UCSD-AML1 (cell line): ENCODE results near the gene KANK4.
A peak's percentile ranks its signal among the peaks of the same experiment; 100 is the strongest.

Experiments used
- DNase-seq: peaks from one replicate; lab custom pipeline; 2025; ENCODE audit not compliant: unreplicated experiment; lab: John Stamatoyannopoulos, UW

Gene KANK4

GRCh38 chr1:62307895-62308492 lies 11.2 kb downstream of the KANK4 start:
- DNase-seq = no peak

DNA sequence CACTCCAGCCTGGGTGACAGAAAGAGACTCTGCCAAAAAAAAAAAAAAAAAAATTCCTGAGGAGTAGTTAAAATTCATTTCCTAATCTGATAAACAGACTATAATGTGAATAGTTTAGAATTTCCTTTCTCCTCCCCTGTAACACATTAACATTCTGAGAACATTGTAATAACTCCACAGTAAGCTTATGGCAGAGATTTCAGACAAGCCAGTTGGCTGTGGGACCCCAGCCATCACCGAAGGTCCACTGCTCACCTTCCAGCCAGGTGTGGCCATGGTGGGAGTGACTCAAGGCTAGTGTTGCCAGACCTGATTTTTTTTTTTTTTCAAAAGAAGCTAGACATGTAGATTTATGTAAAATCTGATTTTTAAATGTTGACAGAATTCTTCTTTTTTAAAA lies 11.8 kb downstream of the KANK4 start:
- no peak for DNase-seq

DNA sequence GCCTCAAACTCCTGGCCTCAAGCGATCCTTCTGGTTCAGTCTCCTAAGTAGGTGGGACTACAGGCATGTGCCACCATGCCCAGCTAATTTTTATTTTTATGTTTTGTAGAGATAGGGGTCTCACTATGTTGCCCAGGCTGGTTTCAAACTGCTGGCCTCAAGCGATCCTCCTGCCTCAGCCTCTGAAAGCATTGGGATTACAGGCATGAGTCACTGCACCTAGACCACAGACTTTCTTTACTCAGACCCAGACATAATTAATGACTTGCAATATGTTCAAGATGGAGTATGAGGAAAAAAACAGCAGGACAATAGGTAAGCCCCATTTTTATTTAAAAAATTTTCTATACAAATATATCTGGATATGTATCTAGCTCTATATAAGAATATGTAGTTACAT lies 13.2 kb downstream of the KANK4 start:
- DNase-seq = no peak

GRCh38 chr1:62304975-62305374 lies 14.3 kb downstream of the KANK4 start:
- DNase-seq = no peak

DNA sequence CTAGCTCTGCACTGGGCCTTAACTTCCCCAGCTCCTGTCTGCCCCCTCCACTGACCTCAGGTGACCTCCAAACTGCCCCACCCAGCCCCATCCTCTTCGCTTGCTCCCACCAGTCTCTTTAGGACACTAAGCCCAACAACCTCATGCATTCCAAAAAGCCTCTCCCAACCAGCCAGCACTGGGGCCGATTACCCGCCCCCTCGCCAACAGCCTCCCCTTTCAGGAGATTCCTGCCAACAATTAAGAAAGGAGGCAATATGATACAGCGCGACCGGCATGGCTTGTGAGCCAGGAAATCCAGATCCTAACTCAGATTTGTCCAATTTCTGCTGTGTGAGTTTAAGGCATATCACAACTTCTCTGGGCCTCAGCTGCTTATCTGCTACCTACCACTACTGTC lies 14.7 kb downstream of the KANK4 start:
- no peak for DNase-seq

DNA sequence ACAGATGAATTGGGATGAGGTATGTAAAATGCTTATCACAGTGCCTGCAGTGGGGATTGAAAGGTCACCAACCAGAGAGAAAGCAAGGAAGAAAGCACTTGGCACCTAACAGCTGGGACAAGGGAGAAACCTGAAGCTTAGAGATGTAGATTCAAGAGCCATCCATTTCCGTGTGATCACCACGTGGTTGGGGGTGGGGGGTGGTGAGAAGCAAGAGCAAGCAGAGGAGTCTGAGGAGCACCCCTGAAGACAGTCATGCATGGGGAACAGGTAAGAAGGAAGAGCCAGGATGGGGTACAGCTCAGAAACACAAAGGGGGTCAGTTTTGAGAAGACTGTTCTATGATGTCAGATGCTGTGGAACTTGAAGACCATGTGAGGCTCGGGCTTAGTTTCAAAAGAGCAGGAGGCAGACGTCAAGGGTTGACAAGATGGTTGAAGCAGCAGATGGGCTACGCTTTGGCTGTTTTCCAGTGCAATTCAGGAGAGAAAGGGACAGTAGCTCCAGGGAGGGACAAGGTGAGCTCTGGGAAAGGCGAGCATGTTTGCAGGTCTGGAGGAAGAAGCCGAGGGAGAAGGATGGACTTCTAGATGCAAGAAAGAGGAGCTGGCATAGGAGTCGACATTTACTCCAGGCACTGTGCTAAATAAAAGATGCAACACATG lies 17.4 kb downstream of the KANK4 start:
- DNase-seq = no peak

DNA sequence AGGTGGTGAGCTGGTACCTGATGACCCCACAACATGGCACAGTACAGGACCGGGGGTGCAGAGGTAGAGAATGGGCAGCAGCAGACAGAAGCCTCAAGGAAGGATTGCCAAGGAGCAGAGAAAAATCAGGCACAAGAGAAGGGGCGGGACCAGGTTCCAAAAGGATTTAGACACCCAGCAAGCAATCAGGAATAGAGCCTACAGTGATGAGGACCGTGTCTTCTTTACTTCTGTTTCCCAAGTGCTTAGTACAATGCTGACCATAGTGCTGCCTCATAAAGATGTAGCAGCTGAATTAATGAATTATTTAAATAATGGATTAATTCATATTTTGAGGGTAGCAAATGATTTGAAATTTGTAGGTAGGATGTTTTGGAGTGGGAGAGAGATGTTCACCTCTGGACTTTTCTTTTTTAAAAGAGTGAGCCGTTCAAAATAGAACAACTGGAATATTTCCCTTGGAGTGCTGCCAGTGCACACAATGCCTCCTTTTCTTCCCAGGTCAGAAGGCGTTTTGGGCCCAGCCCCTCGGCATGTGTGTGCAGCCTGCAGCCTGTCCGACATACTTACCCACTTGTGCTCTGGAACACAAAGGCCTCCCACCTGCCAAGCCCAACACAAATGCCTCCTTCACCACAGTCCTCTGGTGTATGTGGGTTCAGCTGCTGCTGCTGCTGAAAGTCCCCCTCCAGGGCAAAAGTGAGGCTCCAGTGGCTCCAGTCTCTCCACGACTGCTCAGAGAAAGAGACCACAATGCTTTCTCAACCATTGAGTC lies 19.6 kb downstream of the KANK4 start:
- DNase-seq = no peak

DNA sequence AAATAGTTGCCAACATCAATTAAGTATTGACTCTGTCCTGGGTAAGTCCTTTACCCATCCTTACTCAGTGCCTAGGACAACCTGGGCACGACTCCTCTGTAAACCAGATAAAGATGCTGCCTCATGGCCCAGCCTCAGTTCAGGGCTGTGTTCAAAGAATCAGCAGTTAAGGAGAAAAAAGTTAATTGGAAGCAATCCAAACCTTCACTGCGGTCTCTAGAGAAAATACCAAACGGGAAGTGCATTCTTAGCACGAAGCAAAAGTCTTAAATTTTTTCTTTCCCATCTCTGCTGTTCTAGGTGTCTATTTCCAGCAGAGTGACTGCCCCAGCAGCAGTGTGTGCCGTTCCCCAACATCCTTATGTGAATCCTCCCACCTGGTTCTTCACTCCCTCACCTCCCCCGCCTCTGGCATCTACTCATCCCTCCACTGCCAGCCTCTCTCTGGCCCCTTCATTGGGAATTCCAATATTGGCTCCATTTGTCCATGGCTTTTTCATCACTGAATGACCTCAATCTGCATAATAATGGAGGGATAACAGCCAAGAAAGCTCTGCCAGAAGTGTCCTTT lies 23.2 kb downstream of the KANK4 start:
- DNase-seq = no peak

DNA sequence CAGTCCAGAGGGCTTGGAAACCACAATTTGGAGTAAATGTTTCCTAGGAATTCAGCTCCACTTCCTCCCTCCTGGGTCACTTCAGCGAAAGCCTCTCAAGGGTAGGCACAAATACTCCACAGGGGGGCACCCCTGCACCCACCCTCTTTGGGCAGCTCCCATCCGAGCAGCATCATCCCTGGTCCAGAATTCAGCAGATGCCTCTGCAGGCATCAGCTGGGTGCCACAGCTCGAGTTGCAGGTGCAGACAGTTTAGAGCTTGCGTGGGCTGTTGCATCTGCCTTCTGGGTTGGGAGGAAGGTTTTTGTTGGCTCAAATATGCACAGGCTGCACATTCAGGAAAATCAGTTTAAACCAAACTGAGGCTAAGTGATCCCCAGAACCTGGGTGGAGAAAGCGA lies 25.0 kb downstream of the KANK4 start:
- peak; percentile 45 for DNase-seq

GRCh38 chr1:62288662-62289061 lies 30.6 kb downstream of the KANK4 start:
- DNase-seq = no peak

DNA sequence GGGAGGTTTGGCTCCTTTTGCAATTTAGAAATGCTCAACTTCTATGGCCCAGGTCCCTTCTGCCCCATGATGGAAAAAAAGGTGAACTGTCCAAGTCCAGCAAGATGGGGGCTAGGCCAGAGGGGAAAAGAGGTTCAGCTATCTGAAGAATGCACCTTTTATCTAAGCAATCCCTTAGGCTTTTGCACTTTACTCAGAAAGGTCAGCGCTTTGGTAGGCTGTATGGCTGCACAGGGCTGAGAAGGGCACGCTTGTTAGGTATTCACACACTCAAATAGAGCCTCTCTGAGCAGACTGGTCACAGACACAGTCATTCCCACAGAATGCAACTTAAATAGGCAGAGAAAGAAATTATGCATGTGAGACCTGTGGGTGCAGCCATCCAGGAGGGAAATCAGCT lies 31.0 kb downstream of the KANK4 start:
- DNase-seq = no peak

GRCh38 chr1:62286786-62287224 lies 32.4 kb downstream of the KANK4 start:
- DNase-seq = peak; percentile 45

DNA sequence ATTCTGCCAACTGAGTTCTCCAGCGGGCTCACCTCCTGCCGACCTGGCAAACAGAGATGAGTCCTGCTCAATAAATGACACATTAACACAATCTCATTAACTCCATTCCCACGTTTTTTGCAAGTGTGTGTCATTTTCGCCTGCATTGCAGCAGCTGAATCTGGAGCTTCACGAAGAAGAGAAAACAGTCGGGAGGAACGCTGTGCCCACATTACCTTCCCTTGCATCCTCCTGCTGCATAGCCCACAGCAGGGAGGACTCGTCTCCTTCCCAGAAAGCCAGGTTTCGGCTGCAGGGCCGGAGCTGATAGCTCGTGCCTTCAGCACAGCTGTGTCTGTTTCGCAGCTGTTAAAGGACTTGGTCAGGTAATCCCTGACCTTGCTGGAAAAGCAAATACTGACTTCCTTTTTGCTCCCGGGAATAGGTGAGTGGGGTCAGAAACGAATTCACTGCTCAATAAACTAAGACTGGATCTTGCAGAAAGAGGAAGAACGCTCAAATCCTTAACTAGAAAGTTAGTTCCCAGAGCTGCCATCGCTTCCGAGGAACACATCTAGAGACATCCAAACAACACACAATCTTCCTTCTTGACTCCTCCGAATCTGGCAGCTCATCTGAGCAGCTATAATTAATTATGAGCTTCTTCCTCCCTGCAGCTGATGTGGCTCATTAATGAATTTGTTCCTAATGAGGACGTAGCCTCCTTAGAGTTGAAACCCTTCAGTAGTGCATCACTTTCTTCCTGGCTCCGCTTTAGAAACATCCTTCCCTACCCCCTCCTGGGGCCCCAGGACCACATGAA lies 33.0 kb downstream of the KANK4 start:
- peak; percentile 17 for DNase-seq

GRCh38 chr1:62285440-62285839 lies 33.8 kb downstream of the KANK4 start:
- no peak for DNase-seq

GRCh38 chr1:62283986-62284385 lies 35.2 kb downstream of the KANK4 start:
- peak; percentile 70 for DNase-seq

- DNase-seq = peak; percentile 19
Measured at GRCh38 chr1:62282909-62283755, 36.1 kb downstream of the KANK4 start.

DNA sequence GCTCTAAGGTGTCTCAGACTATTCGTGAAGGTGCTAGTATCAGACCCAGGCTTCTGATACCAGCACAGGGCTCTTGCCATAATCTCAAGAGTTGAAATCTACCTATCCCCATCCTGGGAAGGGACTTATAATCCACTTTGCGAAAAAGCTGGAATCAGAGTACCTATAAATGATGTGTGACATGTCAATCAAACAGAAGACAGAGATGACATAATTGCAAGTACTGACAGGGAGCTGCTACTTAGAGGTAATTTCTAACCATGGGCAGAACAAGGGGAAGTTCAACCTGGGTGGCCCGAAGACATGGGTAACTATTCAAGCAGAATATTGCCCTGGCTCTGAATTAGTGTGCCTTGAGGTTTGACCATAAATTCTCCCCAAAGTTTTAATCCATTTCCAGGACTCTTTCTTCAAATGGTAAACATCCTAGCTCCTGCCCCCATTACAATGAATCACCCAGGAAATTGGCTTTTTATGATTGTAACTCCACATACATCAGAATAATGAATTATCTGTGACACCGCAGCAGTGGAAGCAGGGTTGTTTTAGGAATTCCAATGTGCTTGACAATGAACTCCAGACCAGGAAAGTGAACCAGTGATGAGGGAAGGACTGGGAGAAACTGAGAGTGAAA lies 37.2 kb downstream of the KANK4 start:
- no peak for DNase-seq

- no peak for DNase-seq
Measured at GRCh38 chr1:62280960-62281465, 38.2 kb downstream of the KANK4 start.

DNA sequence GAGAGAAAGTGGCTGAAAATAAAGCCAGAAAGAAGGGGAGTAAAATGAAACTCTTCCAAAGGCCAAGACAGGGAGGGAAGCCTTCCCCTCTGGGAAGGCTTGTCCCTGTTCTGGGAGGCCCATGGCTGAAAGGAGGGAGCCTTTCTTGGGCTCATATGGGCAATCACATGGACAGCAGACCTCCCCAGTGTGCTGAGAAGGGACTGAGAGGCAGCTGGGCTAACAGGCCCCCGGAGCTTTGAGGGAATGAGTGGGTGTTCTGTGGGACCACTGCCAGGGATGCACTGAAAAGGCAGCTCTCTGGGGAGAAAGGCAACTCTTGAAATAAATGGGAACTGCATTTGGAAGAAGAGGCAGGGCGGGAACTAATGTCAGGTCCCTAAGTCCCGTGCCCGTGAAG lies 39.1 kb downstream of the KANK4 start:
- DNase-seq = no peak

DNA sequence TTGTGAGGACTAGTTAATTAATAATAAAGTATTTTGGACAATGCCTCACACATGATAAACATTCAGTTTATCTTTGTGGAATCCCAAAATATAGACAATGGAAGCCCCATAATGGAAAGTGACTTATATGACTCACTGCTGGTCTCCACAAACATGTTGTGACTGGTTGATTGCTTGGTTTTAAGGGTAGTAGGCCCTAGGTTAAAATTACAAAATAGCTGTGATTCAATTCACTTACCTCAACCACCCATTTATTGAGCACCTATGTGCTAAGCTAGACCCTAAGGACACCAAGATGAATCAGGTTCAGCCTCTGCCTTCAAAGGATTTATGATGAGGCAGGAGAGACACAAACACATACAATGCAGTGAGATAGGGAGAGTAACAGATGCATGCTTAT lies 42.4 kb downstream of the KANK4 start:
- DNase-seq = no peak
